Endothelial cell of umbilical vein (primary cell): Measurements from ENCODE around the gene SLC17A2. TPM values are rescaled to one million over a fixed set of nuclear protein-coding genes. Genes with fewer than 3 reads are reported as not detected.

Experiments
- BruUV-seq: library from RNA; stranded (reverse); fragments of 400-500 nt; replicated peaks from 2 replicates; lab custom pipeline; 2021; lab: Mats Ljungman, UMichigan
- CTCF ChIA-PET: fragments of 300-600, 350-600 bp; sonication (Branson Sonifier 250); formaldehyde crosslinking; loops from one replicate; lab custom pipeline; 2021; ENCODE audit warnings: antibody characterized with exemption, inconsistent platforms; lab: Charles Lee
- POLR2A ChIA-PET: fragments of 300-600, 350-600 bp; sonication (Branson Sonifier 250); formaldehyde crosslinking; loops from one replicate; lab custom pipeline; 2021; ENCODE audit warnings: antibody characterized with exemption, inconsistent platforms; lab: Charles Lee
- DNase-seq: peaks from one replicate; pipeline ENCODE4 v3.0.0-alpha.2; 2011; ENCODE audit warnings: low read depth, low spot score
- FAIRE-seq: peaks from 2 replicates; lab custom pipeline; 2011; peaks lifted over from hg19 to GRCh38; lab: Jason Lieb, UNC
- H2AFZ ChIP-seq: 2 replicates; pipeline ENCODE4 v1.6.0; 2012; ENCODE audit warnings: low read depth, low read length, control low read depth, inconsistent platforms
- H3K27ac ChIP-seq: 2 replicates; pipeline ENCODE4 v1.5.1; 2011; ENCODE audit warnings: low read depth, mild to moderate bottlenecking, control low read depth, low read length, moderate library complexity; ENCODE audit not compliant: insufficient read depth
- H3K27me3 ChIP-seq, 2 experiments: 2 replicates each; pipeline versions ENCODE4 v1.6.0 to v1.6.1; 2011; ENCODE audit warnings: low read length in 2 of 2, mixed read lengths in 1 of 2; ENCODE audit not compliant: control insufficient read depth in 2 of 2, insufficient read depth in 2 of 2
- H3K36me3 ChIP-seq, 2 experiments: 2 replicates in 1 of 2; 3 replicates in 1 of 2; pipeline ENCODE4 v1.5.1; 2011; ENCODE audit warnings: low read length in 2 of 2, mild to moderate bottlenecking in 1 of 2, moderate library complexity in 1 of 2; ENCODE audit not compliant: control insufficient read depth in 2 of 2, insufficient read depth in 2 of 2; ENCODE audit errors: extremely low read depth in 1 of 2
- H3K4me1 ChIP-seq: 3 replicates; pipeline ENCODE4 v1.5.1; 2011; ENCODE audit warnings: mild to moderate bottlenecking, low read length; ENCODE audit not compliant: control insufficient read depth, insufficient read depth; ENCODE audit errors: extremely low read depth
- H3K4me2 ChIP-seq: 2 replicates; pipeline ENCODE4 v1.6.1; 2011; ENCODE audit warnings: low read length, control low read depth, mixed read lengths; ENCODE audit not compliant: insufficient read depth
- H3K4me3 ChIP-seq, 3 experiments: fragments of 200-600 bp in 1 of 3; sonication (generic), shearing (Covaris generic) in 1 of 3; replicated peaks in 1 of 3; 2 replicates each; pipeline ENCODE4 v1.5.1; 2011 to 2016; ENCODE audit warnings: control low read depth in 3 of 3, low read length in 3 of 3, mild to moderate bottlenecking in 2 of 3, inconsistent platforms in 1 of 3, low read depth in 1 of 3, moderate library complexity in 1 of 3; ENCODE audit not compliant: insufficient read depth in 1 of 3
- H3K79me2 ChIP-seq: 2 replicates; pipeline ENCODE4 v1.6.0; 2012; ENCODE audit warnings: low read length, inconsistent platforms; ENCODE audit not compliant: control insufficient read depth, insufficient read depth
- H3K9ac ChIP-seq: replicated peaks from 2 replicates; pipeline ENCODE3; 2011; ENCODE audit warnings: low read length, control low read depth; ENCODE audit not compliant: insufficient read depth; ENCODE audit errors: extremely low read depth
- H3K9me1 ChIP-seq: replicated peaks from 3 replicates; pipeline ENCODE4 v1.6.0; 2011; ENCODE audit warnings: mild to moderate bottlenecking, low read length; ENCODE audit not compliant: control insufficient read depth, insufficient read depth; ENCODE audit errors: extremely low read depth
- H3K9me3 ChIP-seq: replicated peaks from 2 replicates; pipeline ENCODE4 v1.5.1; 2012; ENCODE audit warnings: low read length, inconsistent platforms; ENCODE audit not compliant: control insufficient read depth, insufficient read depth
- H4K20me1 ChIP-seq: replicated peaks from 2 replicates; pipeline ENCODE3; 2011; ENCODE audit warnings: mild to moderate bottlenecking, low read length; ENCODE audit not compliant: control insufficient read depth, insufficient read depth; ENCODE audit errors: extremely low read depth
- EZH2 ChIP-seq: IDR thresholded peaks from 2 replicates; pipeline ENCODE4 v1.6.1; 2012; ENCODE audit warnings: borderline replicate concordance, low read depth, mild to moderate bottlenecking, moderate library complexity, low read length, inconsistent platforms; ENCODE audit not compliant: severe bottlenecking
- GATA2 ChIP-seq: IDR thresholded peaks from 2 replicates; pipeline ENCODE4 v1.7.0; 2011; ENCODE audit warnings: low read depth, mild to moderate bottlenecking, moderate library complexity, mixed read lengths, low read length; ENCODE audit not compliant: insufficient read length, insufficient read depth
- JUN ChIP-seq: IDR thresholded peaks from 2 replicates; pipeline ENCODE4 v1.6.1; 2011; ENCODE audit warnings: borderline replicate concordance, low read depth; ENCODE audit not compliant: insufficient read length, insufficient read depth
- MYC ChIP-seq: IDR thresholded peaks from one replicate; pipeline ENCODE4 v1.6.1; 2011; ENCODE audit warnings: mild to moderate bottlenecking, low read depth, low read length
- POLR2A ChIP-seq: IDR thresholded peaks from 2 replicates; pipeline ENCODE4 v1.6.1; 2012; ENCODE audit warnings: low read depth, mild to moderate bottlenecking, control low read depth, low read length
- dilution Hi-C: fragments of 300-500 bp; cut with MboI; formaldehyde crosslinking; loops from one replicate; pipeline ENCODE4 v1.15.0; 2019; ENCODE audit warnings: low sequenced_read_pairs; ENCODE audit not compliant: extremely low pct_ligation_motif_present
- intact Hi-C: fragments of 100-400 bp; cut with micrococcal nuclease; formaldehyde crosslinking; loops from one replicate; pipeline ENCODE4 v1.10.0; 2022
- polyA plus RNA-seq, 4 experiments: library from polyadenylated mRNA; depleted of rRNA in 3 of 4; stranded (reverse) in 3 of 4; unstranded in 1 of 4; fragments of >200 nt; gene quantifications; 2 replicates each; pipeline versions ENCODE4 v1.2.1 to v1.2.3, GENCODE V29; 2011 to 2012; ENCODE audit warnings: missing spikeins in 1 of 4
- total RNA-seq: library from RNA; stranded (reverse); gene quantifications from 2 replicates; pipeline ENCODE4 v1.2.3, GENCODE V29; 2021
- TF ChIP-seq, protein P1 (sequence below): IDR thresholded peaks from 2 replicates; pipeline ENCODE4 v1.6.1; 2011; ENCODE audit not compliant: insufficient read depth, insufficient read length
- TF ChIP-seq, protein P2 (sequence below), 2 donors: IDR thresholded peaks; 1 replicate in 1 of 2; 2 replicates in 1 of 2; pipeline ENCODE4 v1.5.1; 2011; ENCODE audit warnings: low read length in 2 of 2, mild to moderate bottlenecking in 2 of 2, moderate library complexity in 2 of 2, control low read depth in 1 of 2, inconsistent platforms in 1 of 2, low read depth in 1 of 2; ENCODE audit not compliant: insufficient read depth in 1 of 2; ENCODE audit errors: extremely low read depth in 1 of 2

The SLC17A2 gene
- total and polyA plus RNA-seq, 2 donors (not counting 3 experiments of a cell fraction or from before 2014, with no cell fraction given): not detected

DNA sequence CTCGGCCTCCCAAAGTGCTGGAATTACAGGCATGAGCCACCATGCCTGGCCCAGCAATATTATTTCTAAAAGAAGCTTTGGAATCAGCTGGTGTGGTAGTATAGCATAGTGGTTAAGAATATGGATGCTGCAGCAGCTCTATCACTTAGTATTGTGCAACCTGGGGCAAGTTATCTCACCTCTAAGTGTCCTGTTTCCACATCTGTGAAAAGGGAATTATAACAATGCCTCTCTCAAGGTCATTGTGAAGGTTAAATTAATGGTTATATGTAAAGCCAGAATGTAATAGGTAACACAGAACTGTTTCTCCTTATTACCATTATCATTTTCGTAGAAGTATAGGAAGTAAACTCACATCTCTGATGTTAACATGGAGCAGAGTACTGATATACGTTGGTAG is 14.2 kb downstream of the SLC17A2 start:
- no peaks in the 10 kb centered on the region for H3K4me1 ChIP-seq
- BruUV-seq: no TSS peak
- ChIA-PET POLR2A (no interaction called here), CTCF (no interaction called here)
- no peaks in the 10 kb centered on the region for H3K36me3 ChIP-seq
- H3K27ac ChIP-seq: no peak overlapping the region
- no peaks in the 10 kb centered on the region for H3K9me1 ChIP-seq
- H4K20me1 ChIP-seq: no peaks in the 10 kb centered on the region
- H3K27me3 ChIP-seq: peaks cover 0 to 2% of the 10 kb centered on the region in 2 experiments
- no peak overlapping the region for H3K9ac ChIP-seq
- FAIRE-seq (no peak), DNase-seq (no peak)
- H2AFZ ChIP-seq: no peak overlapping the region
- TF ChIP-seq JUN (no peak), MYC (no peak), EZH2 (no peak), POLR2A (no peak)
- dilution Hi-C loops (no loop called here), intact Hi-C loops (no loop called here)
- no peak overlapping the region for H3K4me2 ChIP-seq
- H3K4me3 ChIP-seq: no peak overlapping the region
- no peaks in the 10 kb centered on the region for H3K9me3 ChIP-seq
- no peaks in the 10 kb centered on the region for H3K79me2 ChIP-seq

DNA sequence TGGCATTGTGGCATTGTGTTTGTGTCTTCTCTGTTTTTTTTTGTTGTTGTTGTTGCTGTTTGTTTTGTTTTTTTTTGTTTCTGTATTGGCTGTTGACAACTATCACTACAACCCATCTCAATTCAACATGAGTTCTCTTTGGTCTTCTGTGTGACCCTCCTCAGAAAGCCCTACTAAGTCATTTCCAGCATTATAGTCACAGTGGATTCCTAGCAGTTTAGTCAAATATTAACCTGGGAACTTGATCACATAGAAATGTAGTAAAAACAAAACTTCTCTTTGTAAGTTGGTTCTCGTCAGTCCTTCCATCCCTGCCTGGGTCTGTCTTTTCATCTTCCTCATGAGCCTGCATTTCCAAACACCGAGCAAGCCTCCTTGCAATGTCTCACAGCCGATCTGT is 16.8 kb downstream of the SLC17A2 start:
- no peak overlapping the region for H3K4me3 ChIP-seq
- dilution Hi-C loops: no loop called here
- no TSS peak for BruUV-seq
- H3K27me3 ChIP-seq: peaks cover 0 to 2% of the 10 kb centered on the region in 2 experiments
- no peaks in the 10 kb centered on the region for H3K79me2 ChIP-seq
- ChIA-PET POLR2A (no interaction called here), CTCF (no interaction called here)
- FAIRE-seq: no peak
- H4K20me1 ChIP-seq: no peaks in the 10 kb centered on the region
- intact Hi-C loops: no loop called here
- H3K4me2 ChIP-seq: no peak overlapping the region
- no peak overlapping the region for H3K9ac ChIP-seq
- no peaks in the 10 kb centered on the region for H3K4me1 ChIP-seq
- no peaks in the 10 kb centered on the region for H3K9me3 ChIP-seq
- no peak for DNase-seq
- H3K27ac ChIP-seq: no peak overlapping the region
- no peak overlapping the region for H2AFZ ChIP-seq
- H3K9me1 ChIP-seq: no peaks in the 10 kb centered on the region
- TF ChIP-seq POLR2A (no peak), GATA2 (no peak), MYC (no peak)
- TF ChIP-seq, protein P1, sequence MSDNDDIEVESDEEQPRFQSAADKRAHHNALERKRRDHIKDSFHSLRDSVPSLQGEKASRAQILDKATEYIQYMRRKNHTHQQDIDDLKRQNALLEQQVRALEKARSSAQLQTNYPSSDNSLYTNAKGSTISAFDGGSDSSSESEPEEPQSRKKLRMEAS: no peak
- TF ChIP-seq, protein P2, sequence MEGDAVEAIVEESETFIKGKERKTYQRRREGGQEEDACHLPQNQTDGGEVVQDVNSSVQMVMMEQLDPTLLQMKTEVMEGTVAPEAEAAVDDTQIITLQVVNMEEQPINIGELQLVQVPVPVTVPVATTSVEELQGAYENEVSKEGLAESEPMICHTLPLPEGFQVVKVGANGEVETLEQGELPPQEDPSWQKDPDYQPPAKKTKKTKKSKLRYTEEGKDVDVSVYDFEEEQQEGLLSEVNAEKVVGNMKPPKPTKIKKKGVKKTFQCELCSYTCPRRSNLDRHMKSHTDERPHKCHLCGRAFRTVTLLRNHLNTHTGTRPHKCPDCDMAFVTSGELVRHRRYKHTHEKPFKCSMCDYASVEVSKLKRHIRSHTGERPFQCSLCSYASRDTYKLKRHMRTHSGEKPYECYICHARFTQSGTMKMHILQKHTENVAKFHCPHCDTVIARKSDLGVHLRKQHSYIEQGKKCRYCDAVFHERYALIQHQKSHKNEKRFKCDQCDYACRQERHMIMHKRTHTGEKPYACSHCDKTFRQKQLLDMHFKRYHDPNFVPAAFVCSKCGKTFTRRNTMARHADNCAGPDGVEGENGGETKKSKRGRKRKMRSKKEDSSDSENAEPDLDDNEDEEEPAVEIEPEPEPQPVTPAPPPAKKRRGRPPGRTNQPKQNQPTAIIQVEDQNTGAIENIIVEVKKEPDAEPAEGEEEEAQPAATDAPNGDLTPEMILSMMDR (IDR thresholded peaks at IDR 0.05; ENCODE audit: extremely low read depth in 1 of 2, insufficient read depth in 1 of 2, low read depth in 1 of 2, low read length in 2 of 2): no peak
- H3K36me3 ChIP-seq: no peaks in the 10 kb centered on the region
